Measurements from ENCODE around the gene DLX6. TPM values are rescaled to one million over a fixed set of nuclear protein-coding genes. Genes with fewer than 3 reads are reported as not detected.

Gene DLX6
- total RNA-seq, 4 donors from 2014 or later, result not detected

DNA sequence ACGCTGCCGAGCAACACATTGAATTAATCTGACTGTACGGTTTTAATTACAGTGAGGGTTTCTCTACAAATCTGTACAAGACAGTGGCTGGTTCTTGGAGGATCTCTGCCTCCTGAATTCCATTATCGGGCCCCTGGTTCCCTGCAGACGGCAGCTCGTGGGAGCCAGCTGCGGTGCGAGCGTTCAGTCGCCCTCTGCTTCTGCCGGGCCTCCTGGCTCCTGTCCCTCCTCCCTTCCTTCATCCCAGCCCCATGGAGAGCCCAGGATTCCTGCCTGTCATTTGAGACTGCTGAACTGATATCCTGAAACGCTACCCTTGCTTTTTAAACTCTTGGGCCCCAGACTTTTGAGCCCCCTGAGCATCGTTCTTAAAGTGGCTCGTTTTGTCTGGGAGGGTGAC, 6.6 kb upstream of the DLX6 start:
- Histone ChIP-seq H3K4me1 (no peaks in the 10 kb centered on the region), H3K4me3 (no peak overlapping the region), H3K36me3 (no peaks in the 10 kb centered on the region), H3K27ac (no peak overlapping the region), H3K9me3 (no peaks in the 10 kb centered on the region), H3K27me3 (peaks cover 97 to 100% (median 98%) of the 10 kb centered on the region in 3 donors)
- in situ Hi-C loops (cut with MboI; ENCODE audit: low sequenced_read_pairs in 4 of 4), result no loop called here
- no peak for TF ChIP-seq POLR2A (IDR thresholded peaks at IDR 0.05)
- TF ChIP-seq, protein P1, sequence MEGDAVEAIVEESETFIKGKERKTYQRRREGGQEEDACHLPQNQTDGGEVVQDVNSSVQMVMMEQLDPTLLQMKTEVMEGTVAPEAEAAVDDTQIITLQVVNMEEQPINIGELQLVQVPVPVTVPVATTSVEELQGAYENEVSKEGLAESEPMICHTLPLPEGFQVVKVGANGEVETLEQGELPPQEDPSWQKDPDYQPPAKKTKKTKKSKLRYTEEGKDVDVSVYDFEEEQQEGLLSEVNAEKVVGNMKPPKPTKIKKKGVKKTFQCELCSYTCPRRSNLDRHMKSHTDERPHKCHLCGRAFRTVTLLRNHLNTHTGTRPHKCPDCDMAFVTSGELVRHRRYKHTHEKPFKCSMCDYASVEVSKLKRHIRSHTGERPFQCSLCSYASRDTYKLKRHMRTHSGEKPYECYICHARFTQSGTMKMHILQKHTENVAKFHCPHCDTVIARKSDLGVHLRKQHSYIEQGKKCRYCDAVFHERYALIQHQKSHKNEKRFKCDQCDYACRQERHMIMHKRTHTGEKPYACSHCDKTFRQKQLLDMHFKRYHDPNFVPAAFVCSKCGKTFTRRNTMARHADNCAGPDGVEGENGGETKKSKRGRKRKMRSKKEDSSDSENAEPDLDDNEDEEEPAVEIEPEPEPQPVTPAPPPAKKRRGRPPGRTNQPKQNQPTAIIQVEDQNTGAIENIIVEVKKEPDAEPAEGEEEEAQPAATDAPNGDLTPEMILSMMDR (IDR thresholded peaks at IDR 0.05 in 4 of 5, conservative IDR thresholded peaks at IDR 0.05 in 1 of 5), result no peak
- DNase-seq (no peak), ATAC-seq (no peak)
- intact Hi-C loops (cut with DNase I; ENCODE audit: low total_unique reads), result no loop called here

DNA sequence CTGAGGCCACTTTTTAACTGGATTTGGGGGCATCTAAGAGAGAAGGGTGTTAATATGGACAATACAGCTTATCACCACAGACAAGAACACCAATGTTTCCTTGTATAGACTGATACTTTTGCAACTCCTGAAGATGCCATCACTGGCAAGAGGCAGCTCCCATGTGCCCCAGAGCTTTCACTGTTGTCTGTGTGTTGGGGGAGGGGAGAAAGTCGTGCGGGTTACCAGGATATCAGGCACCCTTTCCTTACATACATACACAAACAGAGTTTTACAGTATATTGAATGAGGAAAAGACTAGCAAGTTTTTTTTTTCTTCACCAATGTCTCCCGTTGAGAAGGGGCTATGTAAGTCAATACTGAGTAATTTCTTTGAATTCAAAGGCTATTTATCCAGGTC, 4.1 kb upstream of the DLX6 start:
- H3K27me3 ChIP-seq, result peaks cover 92 to 100% (median 94%) of the 10 kb centered on the region in 3 donors
- in situ Hi-C loops (cut with MboI; ENCODE audit: low sequenced_read_pairs in 4 of 4), result no loop called here
- DNase-seq (no peak), ATAC-seq (no peak)
- H3K4me1 ChIP-seq, result peaks cover 5 to 7% of the 10 kb centered on the region in 2 donors
- H3K9me3 ChIP-seq, result no peaks in the 10 kb centered on the region
- H3K27ac ChIP-seq, result no peak overlapping the region
- TF ChIP-seq, protein P1 (IDR thresholded peaks at IDR 0.05 in 4 of 5, conservative IDR thresholded peaks at IDR 0.05 in 1 of 5), result no peak
- no peak for TF ChIP-seq POLR2A (IDR thresholded peaks at IDR 0.05)
- no peaks in the 10 kb centered on the region for H3K36me3 ChIP-seq
- intact Hi-C loops (cut with DNase I; ENCODE audit: low total_unique reads), result no loop called here
- no peak overlapping the region for H3K4me3 ChIP-seq

DNA sequence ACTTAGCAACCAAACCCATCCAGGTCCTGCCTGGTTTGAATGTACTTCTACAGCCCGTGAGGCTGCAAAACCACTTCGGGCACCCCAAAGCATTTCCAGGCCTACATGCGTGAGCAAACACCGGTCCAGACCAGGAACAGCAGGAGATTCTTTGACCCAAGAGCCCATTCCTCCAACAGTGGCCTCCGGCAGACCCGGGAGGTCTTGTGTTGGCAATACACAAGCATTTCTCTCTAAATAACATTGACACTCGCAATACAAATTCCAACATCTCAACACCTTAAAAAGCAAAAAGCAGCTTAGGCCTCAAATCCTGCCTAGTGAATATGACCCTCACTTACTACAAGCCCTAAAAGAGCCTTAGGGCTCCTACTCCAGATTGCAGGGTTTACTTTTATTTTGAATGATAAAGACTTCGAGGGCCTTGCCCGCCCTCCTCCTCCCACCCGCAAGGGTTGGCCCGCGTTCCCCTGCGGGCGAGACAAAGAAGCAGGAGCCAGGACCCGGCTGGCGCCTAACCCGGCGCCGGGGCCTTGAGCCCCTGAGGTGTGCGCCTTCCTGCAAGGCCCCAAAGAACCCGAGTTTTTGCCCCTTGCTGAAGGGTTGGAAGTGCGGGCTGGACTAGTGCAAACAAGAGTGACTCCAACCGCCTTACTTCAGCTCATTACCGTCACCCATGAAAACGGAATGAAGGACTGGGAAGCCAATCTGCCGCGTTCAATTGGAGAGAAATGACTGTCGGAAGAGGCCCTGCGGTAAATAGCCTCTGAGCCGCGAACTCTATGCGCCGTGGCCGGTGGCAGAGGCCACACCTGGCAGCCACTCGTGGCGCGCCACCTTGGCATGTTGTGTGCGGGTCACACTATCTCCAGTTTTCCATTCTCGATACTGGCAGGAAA, 3.4 kb upstream of the DLX6 start:
- ATAC-seq, result no peak

DNA sequence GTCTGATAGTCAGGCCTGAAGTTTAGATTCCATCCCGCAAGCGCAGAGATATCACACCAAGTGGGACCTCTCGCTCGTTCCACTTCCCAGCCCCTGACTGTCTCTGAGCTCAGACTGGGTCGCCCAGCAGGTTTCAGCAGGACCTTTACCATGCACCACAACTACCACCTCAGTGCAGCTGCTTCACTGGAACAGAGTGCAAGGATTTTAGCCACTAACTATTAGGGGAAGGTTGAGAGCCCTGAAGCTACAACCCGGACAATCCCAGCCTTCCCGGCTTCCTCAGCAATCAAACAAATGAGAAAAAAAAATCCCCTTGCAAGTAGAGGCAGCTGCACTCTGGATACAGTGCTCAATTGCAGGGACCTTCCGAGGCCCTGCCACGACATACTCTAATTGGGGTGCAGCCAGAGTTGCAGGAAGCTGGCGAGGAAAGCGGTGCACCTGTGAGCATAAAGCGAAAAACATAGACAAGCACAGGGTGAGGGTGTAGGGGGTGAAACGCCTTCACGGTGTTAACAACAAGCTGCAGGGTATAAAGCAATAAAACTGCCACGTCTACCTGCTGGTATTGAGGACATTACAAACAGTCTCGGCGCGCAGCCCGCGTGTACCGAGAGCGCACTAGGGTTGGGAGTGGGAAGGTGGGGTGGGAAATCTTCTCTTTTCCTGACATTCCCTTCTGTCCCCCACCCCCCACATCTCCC, 2.6 kb upstream of the DLX6 start:
- in situ Hi-C loops (cut with MboI; ENCODE audit: low sequenced_read_pairs in 4 of 4) (no loop called here), intact Hi-C loops (cut with DNase I; ENCODE audit: low total_unique reads) (no loop called here)
- ATAC-seq (no peak), DNase-seq (no peak)
- no peak for TF ChIP-seq POLR2A (IDR thresholded peaks at IDR 0.05)
- TF ChIP-seq, protein P1 (IDR thresholded peaks at IDR 0.05 in 4 of 5, conservative IDR thresholded peaks at IDR 0.05 in 1 of 5), result no peak
- Histone ChIP-seq H3K4me1 (peaks cover 7 to 9% of the 10 kb centered on the region in 2 donors), H3K27ac (no peak overlapping the region), H3K36me3 (no peaks in the 10 kb centered on the region), H3K9me3 (no peaks in the 10 kb centered on the region), H3K4me3 (no peak overlapping the region), H3K27me3 (peaks cover 90 to 97% (median 92%) of the 10 kb centered on the region in 3 donors)

More for the DNA sequence above, 3.4 kb upstream of the DLX6 start:
- in situ Hi-C loops (cut with MboI; ENCODE audit: low sequenced_read_pairs in 4 of 4) (no loop called here), intact Hi-C loops (cut with DNase I; ENCODE audit: low total_unique reads) (no loop called here)
- Histone ChIP-seq H3K36me3 (no peaks in the 10 kb centered on the region), H3K4me3 (no peak overlapping the region), H3K27ac (no peak overlapping the region), H3K4me1 (peaks cover 7 to 9% of the 10 kb centered on the region in 2 donors), H3K27me3 (peaks cover 90 to 97% (median 92%) of the 10 kb centered on the region in 3 donors), H3K9me3 (no peaks in the 10 kb centered on the region)
- no peak for TF ChIP-seq POLR2A (IDR thresholded peaks at IDR 0.05)
- TF ChIP-seq, protein P1 (IDR thresholded peaks at IDR 0.05 in 4 of 5, conservative IDR thresholded peaks at IDR 0.05 in 1 of 5), result no peak
- no peak for DNase-seq
